ENCODE results near the gene SMURF2.

- TF ChIP-seq CTCF (conservative IDR thresholded peaks at IDR 0.05; ENCODE audit: low read depth, low read length) (no peak), EZH2 (IDR thresholded peaks at IDR 0.05; ENCODE audit: borderline replicate concordance, low read depth, low read length, poor library complexity, severe bottlenecking) (no peak)
Observed at GRCh38 chr17:64682261-64683181, 20.4 kb upstream of the SMURF2 start.

Measured in A673 (cell line).